Stimulated activated CD8-positive, alpha-beta memory T cell treated with anti-CD3 and anti-CD28 coated beads, Interleukin-4, amount 100 ng/mL, for 24 hours (primary cell): ENCODE measurements around the gene LYZL2.
"Not testable (repeated sequence)": the region's sequence is repeated elsewhere in the genome, so short reads cannot be mapped to it uniquely, and the experiment has no call there.

Experiments used
- DNase-seq: peaks from one replicate; pipeline ENCODE4 v3.0.0-alpha.2; 2020; ENCODE audit warnings: low read depth

The LYZL2 gene

GRCh38 chr10:30594077-30594476, 35.5 kb downstream of the LYZL2 start:
- DNase-seq = no peak

GRCh38 chr10:30592770-30593169, 36.8 kb downstream of the LYZL2 start:
- DNase-seq = not testable (repeated sequence)

GRCh38 chr10:30591249-30591670, 38.3 kb downstream of the LYZL2 start:
- DNase-seq = no peak

GRCh38 chr10:30589441-30589840, 40.1 kb downstream of the LYZL2 start:
- no peak for DNase-seq

GRCh38 chr10:30587522-30588031, 42.0 kb downstream of the LYZL2 start:
- DNase-seq = no peak

GRCh38 chr10:30586828-30587227, 42.7 kb downstream of the LYZL2 start:
- no peak for DNase-seq

GRCh38 chr10:30583778-30584415, 45.7 kb downstream of the LYZL2 start:
- no peak for DNase-seq

- DNase-seq = no peak
Measured at GRCh38 chr10:30581779-30582380, 47.7 kb downstream of the LYZL2 start.

GRCh38 chr10:30580676-30581075, 48.9 kb downstream of the LYZL2 start:
- DNase-seq = no peak

- DNase-seq = no peak
Measured at GRCh38 chr10:30580241-30580640, 49.3 kb downstream of the LYZL2 start.

GRCh38 chr10:30579574-30579973, 50.0 kb downstream of the LYZL2 start:
- DNase-seq = no peak

GRCh38 chr10:30577048-30577447, 52.5 kb downstream of the LYZL2 start:
- DNase-seq = no peak

GRCh38 chr10:30576641-30577040, 52.9 kb downstream of the LYZL2 start:
- no peak for DNase-seq

GRCh38 chr10:30574432-30574796, 55.1 kb downstream of the LYZL2 start:
- DNase-seq = no peak

- no peak for DNase-seq
Measured at GRCh38 chr10:30573721-30574431, 55.7 kb downstream of the LYZL2 start.

GRCh38 chr10:30565449-30565848, 64.1 kb downstream of the LYZL2 start:
- DNase-seq = no peak

GRCh38 chr10:30562787-30563186, 66.8 kb downstream of the LYZL2 start:
- no peak for DNase-seq
